Epidermal melanocyte (primary cell): ENCODE measurements around the gene ZNF117.
"Not testable (repeated sequence)": the region's sequence is repeated elsewhere in the genome, so short reads cannot be mapped to it uniquely, and the experiment has no call there.

Experiments used
- DNase-seq: peaks from one replicate; pipeline ENCODE4 v3.0.0; 2011; ENCODE audit warnings: low spot score; ENCODE audit not compliant: insufficient read length

The ZNF117 gene

DNA sequence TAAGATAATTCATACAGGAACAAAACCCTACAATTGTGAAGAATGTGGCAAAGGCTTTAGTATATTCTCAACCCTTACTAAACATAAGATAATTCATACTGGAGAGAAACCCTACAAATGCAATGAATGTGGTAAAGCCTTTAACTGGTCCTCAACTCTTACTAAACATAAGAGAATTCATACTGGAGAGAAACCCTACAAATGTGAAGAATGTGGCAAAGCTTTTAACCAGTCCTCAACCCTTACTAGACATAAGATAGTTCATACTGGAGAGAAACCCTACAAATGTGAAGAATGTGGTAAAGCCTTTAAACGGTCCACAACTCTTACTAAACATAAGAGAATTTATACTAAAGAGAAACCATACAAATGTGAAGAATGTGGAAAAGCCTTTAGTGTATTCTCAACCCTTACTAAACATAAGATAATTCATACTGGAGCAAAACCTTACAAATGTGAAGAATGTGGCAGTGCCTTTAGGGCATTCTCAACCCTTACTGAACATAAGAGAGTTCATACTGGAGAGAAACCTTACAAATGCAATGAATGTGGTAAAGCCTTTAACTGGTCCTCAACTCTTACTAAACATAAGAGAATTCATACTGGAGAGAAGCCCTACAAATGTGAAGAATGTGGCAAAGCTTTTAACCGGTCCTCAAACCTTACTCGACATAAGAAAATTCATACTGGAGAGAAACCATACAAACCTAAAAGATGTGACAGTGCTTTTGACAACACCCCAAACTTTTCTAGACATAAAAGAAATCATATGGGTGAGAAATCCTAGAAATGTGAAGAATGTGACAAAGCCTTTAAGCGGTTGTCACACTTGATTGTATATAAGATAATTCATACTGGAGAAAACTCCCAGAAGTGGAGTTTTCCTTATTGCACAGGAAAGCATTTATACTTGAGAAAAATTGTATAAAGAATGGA, 62.3 kb downstream of the ZNF117 start:
- not testable (repeated sequence) for DNase-seq
